ENCODE measurements around the gene ZNF536.

Gene ZNF536

GRCh38 chr19:30563691-30564090 is 191.5 kb downstream of the ZNF536 start:
- no peak for TF ChIP-seq CTCF (IDR thresholded peaks at IDR 0.05; ENCODE audit: control insufficient read depth, insufficient read depth, low read depth, low read length, missing control alignments)
- no peak overlapping the region for H3K4me3 ChIP-seq (ENCODE audit: control insufficient read depth, low read depth, low read length)
- no peak for DNase-seq (ENCODE audit: low read depth)

- H3K4me3 ChIP-seq (ENCODE audit: control insufficient read depth, low read depth, low read length), result no peak overlapping the region
- TF ChIP-seq CTCF (IDR thresholded peaks at IDR 0.05; ENCODE audit: control insufficient read depth, insufficient read depth, low read depth, low read length, missing control alignments), result no peak
- DNase-seq (ENCODE audit: low read depth), result no peak
Observed at GRCh38 chr19:30564551-30565011, 192.4 kb downstream of the ZNF536 start.

GRCh38 chr19:30565636-30566035 is 193.5 kb downstream of the ZNF536 start:
- no peak for TF ChIP-seq CTCF (IDR thresholded peaks at IDR 0.05; ENCODE audit: control insufficient read depth, insufficient read depth, low read depth, low read length, missing control alignments)
- no peak overlapping the region for H3K4me3 ChIP-seq (ENCODE audit: control insufficient read depth, low read depth, low read length)
- no peak for DNase-seq (ENCODE audit: low read depth)

- no peak for TF ChIP-seq CTCF (IDR thresholded peaks at IDR 0.05; ENCODE audit: control insufficient read depth, insufficient read depth, low read depth, low read length, missing control alignments)
- H3K4me3 ChIP-seq (ENCODE audit: control insufficient read depth, low read depth, low read length), result no peak overlapping the region
- no peak for DNase-seq (ENCODE audit: low read depth)
Observed at GRCh38 chr19:30566681-30567420, 194.7 kb downstream of the ZNF536 start.

- TF ChIP-seq CTCF (IDR thresholded peaks at IDR 0.05; ENCODE audit: control insufficient read depth, insufficient read depth, low read depth, low read length, missing control alignments), result no peak
- no peak overlapping the region for H3K4me3 ChIP-seq (ENCODE audit: control insufficient read depth, low read depth, low read length)
- DNase-seq (ENCODE audit: low read depth), result no peak
Observed at GRCh38 chr19:30567536-30568232, 195.5 kb downstream of the ZNF536 start.

- TF ChIP-seq CTCF (IDR thresholded peaks at IDR 0.05; ENCODE audit: control insufficient read depth, insufficient read depth, low read depth, low read length, missing control alignments), result no peak
- no peak overlapping the region for H3K4me3 ChIP-seq (ENCODE audit: control insufficient read depth, low read depth, low read length)
- no peak for DNase-seq (ENCODE audit: low read depth)
Observed at GRCh38 chr19:30570194-30570593, 198.0 kb downstream of the ZNF536 start.
